Loucy (cell line): ENCODE results near the gene PGC.

ENCODE experiments used
- H2AFZ ChIP-seq: fragments of 200-600 bp; sonication (generic); 2 replicates; pipeline ENCODE4 v1.6.0; 2016; ENCODE audit warnings: antibody characterized with exemption, mild to moderate bottlenecking, low read length, moderate library complexity
- H3F3A ChIP-seq: fragments of 200-600 bp; 2 replicates; pipeline ENCODE4 v1.6.0; 2016; ENCODE audit warnings: antibody characterized with exemption, low read depth, mild to moderate bottlenecking
- H3K27me3 ChIP-seq: fragments of 200-600 bp; sonication (generic); 2 replicates; pipeline ENCODE4 v1.6.1; 2014; ENCODE audit warnings: low read length, mild to moderate bottlenecking; ENCODE audit not compliant: insufficient read depth, poor library complexity, severe bottlenecking
- H3K36me3 ChIP-seq: fragments of 200-600 bp; sonication (generic); 2 replicates; pipeline ENCODE4 v1.6.1; 2016; ENCODE audit warnings: low read length; ENCODE audit not compliant: insufficient read depth
- H3K4me1 ChIP-seq: fragments of 200-600 bp; sonication (generic); 2 replicates; pipeline ENCODE4 v1.5.1; 2014; ENCODE audit warnings: low read length, mild to moderate bottlenecking; ENCODE audit not compliant: insufficient read depth, poor library complexity, severe bottlenecking
- H3K4me2 ChIP-seq: fragments of 200-600 bp; sonication (generic); 2 replicates; pipeline ENCODE4 v1.6.0; 2014; ENCODE audit warnings: antibody characterized with exemption, low read length, low read depth, mild to moderate bottlenecking; ENCODE audit not compliant: poor library complexity, severe bottlenecking
- H3K4me3 ChIP-seq: fragments of 200-600 bp; sonication (generic); 2 replicates; pipeline ENCODE4 v1.5.1; 2014; ENCODE audit warnings: low read length, mild to moderate bottlenecking, mixed read lengths; ENCODE audit not compliant: poor library complexity, severe bottlenecking
- H3K79me2 ChIP-seq: fragments of 200-600 bp; sonication (generic); 2 replicates; pipeline ENCODE4 v1.6.1; 2014; ENCODE audit warnings: low read length; ENCODE audit not compliant: insufficient read depth
- H3K9ac ChIP-seq: fragments of 200-600 bp; sonication (generic); 2 replicates; pipeline ENCODE4 v1.6.0; 2014; ENCODE audit warnings: mild to moderate bottlenecking, low read depth, low read length, moderate library complexity; ENCODE audit not compliant: poor library complexity, severe bottlenecking
- H3K9me2 ChIP-seq: fragments of 200-600 bp; sonication (generic); replicated peaks from 2 replicates; pipeline ENCODE4 v1.6.1; 2016; ENCODE audit warnings: low read depth, low read length, mixed read lengths
- H3K9me3 ChIP-seq: fragments of 200-600 bp; sonication (generic); 2 replicates; pipeline ENCODE4 v1.6.1; 2014; ENCODE audit warnings: mild to moderate bottlenecking, antibody characterized with exemption, low read length, low read depth; ENCODE audit not compliant: insufficient read depth
- H4K20me1 ChIP-seq: fragments of 200-600 bp; sonication (generic); 2 replicates; pipeline ENCODE4 v1.6.0; 2014; ENCODE audit warnings: antibody characterized with exemption, low read length, mild to moderate bottlenecking; ENCODE audit not compliant: insufficient read depth, poor library complexity, severe bottlenecking
- EZH2phosphoT487 ChIP-seq: fragments of 200-600 bp; IDR thresholded peaks from 2 replicates; pipeline ENCODE4 v1.6.1; 2018; ENCODE audit warnings: antibody characterized with exemption, mild to moderate bottlenecking, moderate library complexity, borderline replicate concordance
- TF ChIP-seq, protein P1 (sequence below): fragments of 200-600 bp; sonication (generic); conservative IDR thresholded peaks from 2 replicates; pipeline ENCODE4 v1.5.1; 2014; ENCODE audit warnings: mild to moderate bottlenecking, antibody characterized with exemption, low read length

Gene PGC

DNA sequence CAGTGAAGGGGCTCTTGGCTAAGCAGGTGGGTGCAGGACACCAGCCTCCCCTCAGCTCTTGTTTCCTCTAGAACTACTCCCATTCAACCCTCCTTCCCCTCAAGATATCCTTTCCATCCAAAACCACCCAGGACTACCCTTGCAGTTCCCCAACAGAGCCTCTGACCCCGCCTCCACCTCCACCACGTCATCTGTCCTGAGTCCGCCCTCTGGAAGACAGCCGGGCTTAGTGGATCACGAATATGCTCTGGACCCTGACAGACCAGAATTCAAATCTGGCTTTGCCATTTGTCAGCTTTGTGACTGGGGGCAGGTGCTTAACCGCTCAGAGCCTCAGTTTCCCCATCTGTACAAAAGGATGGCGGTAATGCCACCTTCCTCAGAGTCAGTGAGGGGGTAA lies 43.2 kb downstream of the PGC start:
- TF ChIP-seq, protein P1, sequence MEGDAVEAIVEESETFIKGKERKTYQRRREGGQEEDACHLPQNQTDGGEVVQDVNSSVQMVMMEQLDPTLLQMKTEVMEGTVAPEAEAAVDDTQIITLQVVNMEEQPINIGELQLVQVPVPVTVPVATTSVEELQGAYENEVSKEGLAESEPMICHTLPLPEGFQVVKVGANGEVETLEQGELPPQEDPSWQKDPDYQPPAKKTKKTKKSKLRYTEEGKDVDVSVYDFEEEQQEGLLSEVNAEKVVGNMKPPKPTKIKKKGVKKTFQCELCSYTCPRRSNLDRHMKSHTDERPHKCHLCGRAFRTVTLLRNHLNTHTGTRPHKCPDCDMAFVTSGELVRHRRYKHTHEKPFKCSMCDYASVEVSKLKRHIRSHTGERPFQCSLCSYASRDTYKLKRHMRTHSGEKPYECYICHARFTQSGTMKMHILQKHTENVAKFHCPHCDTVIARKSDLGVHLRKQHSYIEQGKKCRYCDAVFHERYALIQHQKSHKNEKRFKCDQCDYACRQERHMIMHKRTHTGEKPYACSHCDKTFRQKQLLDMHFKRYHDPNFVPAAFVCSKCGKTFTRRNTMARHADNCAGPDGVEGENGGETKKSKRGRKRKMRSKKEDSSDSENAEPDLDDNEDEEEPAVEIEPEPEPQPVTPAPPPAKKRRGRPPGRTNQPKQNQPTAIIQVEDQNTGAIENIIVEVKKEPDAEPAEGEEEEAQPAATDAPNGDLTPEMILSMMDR, result no peak
- no peak for TF ChIP-seq EZH2phosphoT487

DNA sequence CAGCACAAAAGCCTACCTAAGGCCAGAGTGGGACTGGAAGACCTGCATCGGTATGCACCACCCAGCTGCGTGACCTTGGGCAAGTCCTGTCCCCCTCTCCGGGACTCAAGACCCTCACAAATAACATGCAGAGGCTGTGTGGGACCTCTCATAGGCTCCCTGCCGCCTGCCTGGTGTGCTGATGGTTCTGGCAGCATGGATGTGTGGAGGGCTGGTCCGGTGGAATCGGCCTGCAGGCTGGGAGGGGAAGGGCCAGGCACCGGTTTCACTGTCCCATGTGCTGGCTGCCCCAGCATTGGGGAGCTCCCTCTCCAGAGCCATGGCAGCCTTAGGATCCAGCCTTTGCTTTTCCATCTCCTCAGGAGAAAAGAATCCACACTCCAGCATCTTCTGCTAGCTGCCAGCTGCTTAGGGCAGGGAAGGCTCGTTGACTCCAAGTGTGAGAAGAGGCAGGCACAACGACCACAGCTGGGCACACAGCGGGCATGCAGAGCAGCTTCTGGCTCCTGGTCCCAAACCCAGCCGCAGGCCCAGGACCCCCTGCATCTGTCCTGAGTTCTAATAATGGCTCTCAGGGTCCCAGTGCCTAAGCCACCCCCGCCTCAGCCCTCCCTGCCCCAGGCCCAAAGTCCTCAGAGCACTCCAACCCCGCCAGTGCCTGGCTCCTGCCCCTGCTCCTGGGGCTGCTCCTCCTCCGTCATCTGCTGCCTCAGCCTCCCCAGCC lies 44.3 kb downstream of the PGC start:
- Histone ChIP-seq H2AFZ (no peak overlapping the region), H3F3A (no peaks in the 10 kb centered on the region), H3K4me2 (no peak overlapping the region), H3K27me3 (no peaks in the 10 kb centered on the region), H4K20me1 (no peaks in the 10 kb centered on the region), H3K9me3 (no peaks in the 10 kb centered on the region), H3K4me3 (no peak overlapping the region), H3K79me2 (no peaks in the 10 kb centered on the region), H3K36me3 (no peaks in the 10 kb centered on the region), H3K9me2 (no peaks in the 10 kb centered on the region), H3K4me1 (peaks cover 20% of the 10 kb centered on the region), H3K9ac (no peak overlapping the region)
- TF ChIP-seq, protein P1, result no peak
- no peak for TF ChIP-seq EZH2phosphoT487

More for the DNA sequence above, 43.2 kb downstream of the PGC start:
- Histone ChIP-seq H3K36me3 (no peaks in the 10 kb centered on the region), H3K79me2 (no peaks in the 10 kb centered on the region), H3K27me3 (no peaks in the 10 kb centered on the region), H3K9ac (no peak overlapping the region), H2AFZ (no peak overlapping the region), H3K4me2 (no peak overlapping the region), H4K20me1 (no peaks in the 10 kb centered on the region), H3K9me3 (no peaks in the 10 kb centered on the region), H3K4me1 (peaks cover 29% of the 10 kb centered on the region), H3F3A (no peaks in the 10 kb centered on the region), H3K4me3 (no peak overlapping the region), H3K9me2 (no peaks in the 10 kb centered on the region)

DNA sequence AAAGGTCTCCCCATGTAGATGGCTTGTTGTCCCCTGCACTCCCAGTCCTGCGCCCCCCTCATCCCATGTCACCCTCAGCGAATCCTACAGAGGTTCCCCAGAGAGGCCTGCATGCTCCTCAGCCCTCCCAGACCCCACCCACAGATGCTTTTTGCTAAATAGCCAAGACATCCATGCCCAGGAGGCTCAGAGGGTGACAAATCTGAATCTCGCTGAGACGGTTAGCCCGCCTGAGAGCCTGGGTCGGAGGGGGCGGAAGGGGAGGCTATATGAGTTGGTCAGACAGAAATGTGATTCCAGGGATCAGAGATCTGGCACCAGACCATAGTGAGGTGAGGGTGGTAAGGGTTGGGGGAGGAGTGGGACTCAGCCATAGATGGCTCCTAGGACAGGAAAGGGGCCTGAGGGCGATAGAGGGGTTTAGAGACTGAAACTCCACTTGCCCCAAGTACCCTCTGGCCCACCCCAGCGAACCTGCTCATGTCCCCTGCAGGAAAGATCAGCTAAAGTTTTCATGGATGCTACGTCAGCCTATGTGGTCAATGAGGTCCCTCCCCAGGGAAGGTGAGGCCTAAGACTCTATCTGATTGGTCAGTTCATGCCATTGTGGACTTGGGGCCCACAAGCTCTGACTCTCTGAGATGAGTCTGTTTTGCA lies 45.0 kb downstream of the PGC start:
- Histone ChIP-seq H3K4me1 (peaks cover 13% of the 10 kb centered on the region), H3K9ac (no peak overlapping the region), H3K4me2 (no peak overlapping the region), H3K27me3 (no peaks in the 10 kb centered on the region), H2AFZ (no peak overlapping the region), H4K20me1 (no peaks in the 10 kb centered on the region), H3K79me2 (no peaks in the 10 kb centered on the region), H3K9me3 (no peaks in the 10 kb centered on the region), H3K9me2 (no peaks in the 10 kb centered on the region), H3K36me3 (no peaks in the 10 kb centered on the region), H3K4me3 (no peak overlapping the region), H3F3A (no peaks in the 10 kb centered on the region)
- TF ChIP-seq, protein P1, result no peak
- TF ChIP-seq EZH2phosphoT487, result no peak
